Mesenteric fat pad (tissue), 1 donor: ENCODE data around the gene POLR2F. TPM values are rescaled to one million over a fixed set of nuclear protein-coding genes. Genes with fewer than 3 reads are reported as not detected.

ENCODE experiments used
- DNase-seq: peaks from one replicate; pipeline ENCODE4 v3.0.0-alpha.2; 2020; ENCODE audit warnings: low spot score
- total RNA-seq: library from RNA; stranded (reverse); fragmentation: NEBNext Ultra II Directional; extraction: Animal tissue kit (Norgen Biotek cat#: 25700); gene quantifications from one replicate; pipeline ENCODE4 v1.2.1, GENCODE V29; 2021
- donor health status: DM: yes; HTN: yes; CAD: no.

Gene POLR2F
- total RNA-seq, 1 donor from 2014 or later, result 56.9 TPM

DNA sequence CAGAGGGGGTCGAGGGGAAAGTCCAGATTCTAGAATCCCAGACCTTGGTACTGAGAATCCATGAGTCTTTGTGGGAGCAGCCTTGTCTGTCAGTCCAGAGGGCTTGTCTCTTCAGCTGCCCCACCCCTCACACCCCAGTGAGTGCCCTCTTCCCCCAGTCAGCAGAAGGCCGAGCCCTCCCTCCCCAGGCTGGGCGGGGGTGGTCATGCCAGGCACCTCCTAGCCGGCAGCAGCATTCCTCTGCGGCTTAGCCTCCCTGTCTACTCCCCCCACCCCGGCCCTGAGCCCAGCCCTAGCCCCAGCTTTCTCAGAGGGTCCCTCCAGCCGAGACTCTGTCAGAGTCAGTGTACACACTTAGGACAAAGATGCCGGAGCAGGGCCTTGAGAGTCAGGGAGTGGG, 26.3 kb downstream of the POLR2F start:
- DNase-seq, result no peak

DNA sequence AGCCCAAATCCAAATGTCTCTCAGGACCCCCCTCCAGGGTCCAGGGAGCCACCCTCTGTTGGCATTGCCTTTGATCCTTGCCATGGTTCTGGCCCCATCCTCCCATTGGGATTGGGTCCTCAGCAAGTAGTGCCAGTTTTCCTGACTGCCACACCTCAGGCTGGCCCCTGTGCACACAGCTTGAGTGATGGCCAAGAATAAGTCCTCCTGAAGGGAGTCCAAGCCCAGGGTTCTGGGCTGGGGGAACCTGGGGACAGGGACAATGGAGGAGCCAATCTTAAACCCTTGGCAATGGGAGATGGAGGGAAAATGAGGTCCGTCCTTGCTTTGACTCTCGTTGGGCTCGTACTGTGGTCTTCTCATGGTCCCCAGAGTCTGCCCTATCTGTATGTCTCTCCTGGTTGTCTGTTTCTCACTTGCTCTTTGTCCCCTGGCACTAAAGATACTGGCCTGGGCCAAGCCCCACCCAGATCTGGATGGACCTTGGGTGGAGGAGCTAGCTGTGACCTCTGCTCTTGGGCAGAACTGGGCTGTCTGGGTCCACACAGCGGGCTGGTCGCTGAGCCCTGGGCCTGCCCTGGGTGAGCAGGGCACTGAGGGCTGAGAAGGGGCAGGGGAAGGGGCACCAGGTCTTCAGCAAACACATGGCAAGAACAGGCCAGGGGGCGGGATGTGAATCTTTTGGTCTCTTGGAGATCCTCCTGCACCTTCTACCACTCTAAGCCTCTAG, 27.9 kb downstream of the POLR2F start:
- DNase-seq, result no peak

DNA sequence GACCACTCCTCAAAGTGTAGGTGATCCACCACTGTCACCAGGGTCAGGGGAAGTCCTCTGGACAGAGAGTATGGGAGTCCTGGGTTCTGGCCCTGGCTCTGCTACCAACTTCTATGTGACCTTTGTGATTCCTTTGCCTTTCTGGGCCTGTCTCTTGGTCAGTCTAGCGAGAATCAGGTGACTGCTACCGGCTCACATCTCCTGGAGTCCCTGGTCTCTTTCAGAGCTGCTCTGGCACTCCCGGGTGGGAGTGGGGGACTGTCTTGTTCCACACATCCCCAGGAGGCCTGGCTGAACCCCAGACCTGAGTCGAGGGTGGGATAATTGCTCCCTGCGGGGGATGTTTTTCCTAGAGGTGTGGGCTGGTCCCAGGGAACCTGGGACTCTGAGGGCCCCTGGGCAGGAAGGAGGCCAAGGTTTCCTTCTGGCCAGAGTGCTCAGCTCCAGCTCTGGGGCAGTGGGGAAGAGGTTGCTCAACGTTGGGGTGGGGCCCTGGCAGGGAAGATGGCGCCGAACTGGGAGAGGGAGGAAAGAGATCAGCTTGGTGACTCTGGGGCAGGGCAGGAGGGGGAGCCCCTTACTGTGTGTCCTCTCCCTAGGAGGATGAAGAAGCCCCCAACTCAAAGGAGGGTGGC, 28.8 kb downstream of the POLR2F start:
- no peak for DNase-seq

DNA sequence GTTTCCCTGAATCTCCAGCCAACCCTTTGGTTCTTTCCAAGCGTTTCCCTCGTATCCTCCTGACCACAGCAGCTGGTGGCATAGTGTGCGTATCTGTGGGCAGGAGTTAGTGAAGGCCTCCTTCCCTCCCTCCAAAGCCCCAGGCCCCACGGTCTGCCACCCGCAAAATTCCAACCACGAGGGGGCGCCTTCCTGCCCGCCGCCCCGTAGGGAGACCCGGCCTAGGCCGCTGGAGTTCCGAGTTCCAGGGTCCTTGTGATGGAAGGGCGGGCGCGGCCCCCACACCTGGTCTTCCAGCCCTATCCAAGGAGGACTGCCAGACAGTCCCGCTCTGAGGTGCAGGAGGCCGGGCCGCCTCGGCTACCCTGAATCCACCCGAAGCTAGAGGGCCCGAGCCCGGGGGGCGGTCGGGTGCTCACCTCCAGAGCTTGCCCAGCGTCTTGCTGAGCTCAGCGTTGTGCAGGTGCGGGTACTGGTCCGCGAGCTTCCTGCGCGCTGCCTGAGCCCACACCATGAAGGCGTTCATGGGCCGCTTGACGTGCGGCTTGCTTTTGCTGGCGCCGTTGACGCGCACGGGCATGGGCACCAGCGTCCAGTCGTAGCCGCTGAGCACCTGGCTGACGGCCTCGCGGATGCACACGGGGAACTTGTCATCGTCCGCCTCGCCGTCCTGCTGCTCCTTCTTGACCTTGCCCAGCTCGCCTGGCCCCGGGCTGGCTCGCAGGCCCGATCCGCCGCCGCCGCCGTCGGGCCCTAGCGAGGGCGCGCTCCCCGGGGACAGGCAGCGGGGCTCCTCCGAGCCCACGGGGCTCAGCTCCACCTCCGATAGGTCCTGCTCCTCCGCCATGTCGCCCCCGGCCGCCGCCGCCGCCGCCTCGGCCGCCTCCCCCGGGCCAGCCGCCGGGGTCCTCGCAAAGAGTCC, 29.7 kb downstream of the POLR2F start:
- no peak for DNase-seq

DNA sequence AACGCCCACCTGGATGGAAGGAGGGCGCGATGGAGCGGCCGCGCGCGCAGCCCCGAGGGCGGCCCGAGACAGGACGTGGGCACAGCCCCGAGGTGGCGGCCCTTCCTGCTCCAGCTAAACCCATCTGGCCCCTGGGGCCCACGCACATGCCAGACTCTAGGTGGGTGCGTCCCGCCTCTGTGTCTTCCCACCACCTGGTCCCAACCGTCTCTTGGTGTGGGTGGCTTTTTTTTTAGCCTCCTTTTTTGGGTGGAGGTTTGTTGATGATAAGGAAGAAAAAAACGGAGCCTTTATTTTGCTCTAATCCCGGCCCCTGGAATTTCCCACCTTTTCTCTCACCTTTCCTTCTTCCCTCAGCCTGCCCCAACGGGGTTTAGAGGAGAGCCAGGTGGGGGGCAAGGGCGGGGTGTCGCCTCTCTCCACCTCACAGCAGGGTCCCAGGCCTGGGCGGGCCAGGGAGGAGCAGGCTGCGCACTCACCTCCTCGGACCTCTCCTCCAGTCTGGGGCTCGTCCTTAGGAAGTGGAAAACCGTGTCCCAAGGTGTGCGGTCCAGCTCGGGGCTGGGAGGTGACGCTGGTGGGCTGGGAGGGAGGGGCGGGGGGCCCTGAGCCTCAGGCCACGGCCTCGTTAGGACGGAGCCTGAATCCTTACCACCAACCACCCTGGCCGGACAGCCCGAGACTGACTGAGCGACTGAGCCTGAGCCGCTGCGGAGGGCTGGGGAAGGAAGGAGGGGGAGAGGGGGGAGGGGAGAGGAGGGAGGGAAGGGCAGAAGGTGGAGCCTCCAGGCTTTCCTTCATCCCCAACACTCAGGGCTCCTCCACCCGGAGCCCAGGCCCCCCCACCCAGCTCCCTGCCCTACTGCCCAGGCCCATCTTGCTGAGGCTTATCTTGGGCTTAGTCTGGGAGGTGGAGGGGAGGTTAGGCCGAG, 30.6 kb downstream of the POLR2F start, which contains the start of gene SOX10:
Gene SOX10, minus strand, starts transcription at position 696 of the 932 bp plus-strand sequence. CDS start 771 bp downstream, outside the sequence.
- DNase-seq, result no peak

DNA sequence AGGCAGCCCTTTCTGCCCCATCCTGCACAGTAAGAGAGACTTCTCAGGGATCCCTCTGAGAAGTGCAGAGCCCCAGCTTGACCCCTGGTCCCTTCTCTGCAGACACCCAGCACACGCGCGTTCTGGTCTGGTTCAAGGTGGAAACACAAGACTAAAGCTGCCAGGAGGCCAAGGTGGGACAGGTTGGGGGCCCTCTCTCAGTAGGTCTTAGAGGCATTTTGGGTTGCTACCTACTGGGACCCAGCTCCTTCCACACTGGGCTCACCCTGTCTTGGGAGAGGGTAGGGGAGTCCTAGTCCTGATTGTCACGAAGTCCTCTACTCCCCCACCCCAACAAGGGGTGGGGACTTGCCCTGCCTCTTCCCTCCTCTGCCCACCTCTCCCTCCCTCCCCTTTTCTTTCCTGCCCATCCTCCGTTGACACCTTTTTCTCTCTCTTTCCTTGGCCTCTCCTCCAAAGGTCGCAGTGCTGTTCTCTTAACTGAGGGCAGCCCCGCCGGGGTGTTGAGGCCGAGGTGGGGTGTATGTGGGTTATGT, 31.6 kb downstream of the POLR2F start:
- no peak for DNase-seq

DNA sequence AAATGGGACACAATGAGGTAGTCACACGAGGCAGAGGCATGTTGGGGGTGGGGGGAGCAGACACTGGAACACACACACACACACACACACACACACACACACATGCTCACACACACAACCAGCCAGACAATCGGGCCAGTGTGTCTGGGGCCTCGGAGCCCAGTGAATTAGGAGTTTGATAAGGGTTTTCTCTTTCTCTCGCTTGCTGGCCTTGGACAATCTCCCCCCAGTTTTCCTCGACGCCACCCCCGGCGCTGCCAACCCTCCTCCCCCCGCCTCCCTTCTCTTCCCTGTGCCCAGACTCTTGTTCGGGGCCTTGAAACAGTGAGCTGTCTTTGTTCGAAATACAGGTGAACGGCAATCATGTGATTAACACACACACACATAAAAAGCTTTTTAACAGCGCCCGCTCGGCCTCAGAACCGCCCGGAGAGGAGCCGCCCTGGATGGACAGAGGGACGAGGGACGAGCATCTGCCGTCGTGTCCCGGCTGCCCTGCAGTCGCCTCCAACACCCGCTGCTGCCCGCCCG, 32.3 kb downstream of the POLR2F start:
- no peak for DNase-seq

DNA sequence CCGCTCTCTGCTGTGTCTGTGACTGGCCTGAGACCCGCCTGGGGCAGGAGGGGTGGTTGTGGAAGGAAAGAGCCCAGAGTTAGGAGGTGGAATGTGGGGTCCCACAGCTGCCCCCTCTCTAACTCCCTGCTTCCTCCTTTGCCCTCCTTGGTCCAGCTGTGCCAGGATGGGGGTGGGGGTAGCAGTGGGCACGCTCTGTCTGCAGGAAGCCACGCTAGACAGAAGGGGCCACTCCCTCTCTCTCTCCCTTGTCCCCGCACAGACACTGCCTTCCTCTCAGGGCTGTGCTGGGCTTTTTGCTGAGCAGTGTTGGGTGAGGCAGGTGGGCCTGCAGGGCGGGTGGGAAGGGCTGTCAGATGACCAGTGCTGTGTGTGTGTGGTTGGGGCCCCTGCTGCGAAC, 32.9 kb downstream of the POLR2F start:
- DNase-seq, result no peak

DNA sequence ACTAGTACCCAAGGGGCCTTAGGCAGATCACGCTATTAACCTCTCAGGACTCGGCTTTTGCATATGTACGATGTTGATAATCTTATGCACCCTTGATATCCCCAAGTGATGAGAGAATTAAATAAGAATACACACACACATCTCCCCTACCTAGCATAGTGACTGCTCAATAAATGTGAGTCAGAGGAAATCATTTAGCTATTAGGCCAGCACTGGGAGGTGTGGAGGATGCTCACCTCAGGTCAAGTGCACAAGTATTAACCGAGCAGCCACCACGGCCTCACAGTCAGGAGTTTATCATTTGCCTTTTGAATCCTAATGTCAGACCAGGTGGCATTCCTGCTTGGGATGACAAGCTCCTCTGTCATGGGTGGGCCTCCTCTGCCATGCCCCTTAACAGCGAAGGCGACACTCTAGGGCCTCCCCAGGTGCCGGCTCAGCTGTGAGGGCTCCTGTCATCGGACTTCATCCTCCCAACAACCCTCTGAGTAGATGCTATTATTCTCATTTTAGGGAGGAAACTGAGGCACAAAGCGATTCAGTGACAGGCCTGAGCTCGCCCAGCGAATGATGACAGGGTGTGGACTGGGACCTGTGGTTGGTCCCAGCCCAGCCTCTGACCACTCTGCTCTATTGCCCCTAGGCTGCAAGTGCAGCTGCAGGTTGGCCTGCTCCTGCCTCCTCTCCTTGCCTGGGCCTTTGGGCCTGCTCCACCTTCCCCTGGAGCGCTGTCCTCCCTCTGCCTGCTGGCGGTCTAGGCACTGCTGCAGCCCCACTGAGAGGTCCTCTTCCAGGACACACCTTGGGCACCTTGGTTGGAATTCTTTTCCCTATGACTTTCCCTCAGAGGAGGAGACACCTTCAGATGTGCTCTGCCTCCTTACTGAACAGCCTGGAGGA, 35.9 kb downstream of the POLR2F start:
- no peak for DNase-seq

DNA sequence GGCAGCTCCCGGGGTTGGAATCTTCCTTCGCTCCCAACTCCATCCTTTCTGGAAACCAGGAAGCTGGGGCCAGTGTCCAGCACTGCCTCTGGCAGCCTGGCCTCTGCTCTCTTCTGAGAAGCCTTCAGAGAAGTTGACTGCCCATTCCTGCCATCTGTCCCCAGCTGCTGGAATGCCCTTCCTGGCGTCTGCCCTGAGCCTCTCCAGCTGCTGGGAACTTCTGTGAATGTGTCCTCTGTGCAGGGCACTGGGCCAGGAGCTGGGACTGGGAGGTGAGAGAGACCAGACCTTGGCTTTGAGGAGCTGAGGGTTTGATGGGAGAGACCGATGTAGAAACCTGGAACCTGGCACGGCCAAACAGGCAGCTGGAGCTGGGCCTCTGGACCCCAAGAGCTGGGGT, 36.8 kb downstream of the POLR2F start:
- DNase-seq, result no peak

DNA sequence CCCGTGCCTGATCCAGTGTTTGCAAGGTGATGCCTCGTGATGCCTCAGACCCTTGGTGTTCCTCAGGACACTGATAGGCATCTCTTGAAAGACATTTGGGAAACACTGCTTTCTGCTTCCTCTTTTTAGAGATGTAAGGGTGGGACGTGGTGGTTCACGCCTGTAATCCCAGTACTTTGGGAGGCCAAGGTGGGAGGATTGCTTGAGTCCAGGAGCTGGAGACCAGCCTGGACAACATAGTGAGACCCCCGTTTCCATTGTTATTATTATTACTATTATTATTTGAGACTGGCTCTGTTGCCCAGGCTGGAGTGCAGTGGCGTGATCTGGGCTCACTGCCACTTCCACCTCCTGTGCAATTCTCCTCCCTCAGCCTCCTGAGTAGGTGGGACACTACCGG, 37.4 kb downstream of the POLR2F start:
- no peak for DNase-seq

DNA sequence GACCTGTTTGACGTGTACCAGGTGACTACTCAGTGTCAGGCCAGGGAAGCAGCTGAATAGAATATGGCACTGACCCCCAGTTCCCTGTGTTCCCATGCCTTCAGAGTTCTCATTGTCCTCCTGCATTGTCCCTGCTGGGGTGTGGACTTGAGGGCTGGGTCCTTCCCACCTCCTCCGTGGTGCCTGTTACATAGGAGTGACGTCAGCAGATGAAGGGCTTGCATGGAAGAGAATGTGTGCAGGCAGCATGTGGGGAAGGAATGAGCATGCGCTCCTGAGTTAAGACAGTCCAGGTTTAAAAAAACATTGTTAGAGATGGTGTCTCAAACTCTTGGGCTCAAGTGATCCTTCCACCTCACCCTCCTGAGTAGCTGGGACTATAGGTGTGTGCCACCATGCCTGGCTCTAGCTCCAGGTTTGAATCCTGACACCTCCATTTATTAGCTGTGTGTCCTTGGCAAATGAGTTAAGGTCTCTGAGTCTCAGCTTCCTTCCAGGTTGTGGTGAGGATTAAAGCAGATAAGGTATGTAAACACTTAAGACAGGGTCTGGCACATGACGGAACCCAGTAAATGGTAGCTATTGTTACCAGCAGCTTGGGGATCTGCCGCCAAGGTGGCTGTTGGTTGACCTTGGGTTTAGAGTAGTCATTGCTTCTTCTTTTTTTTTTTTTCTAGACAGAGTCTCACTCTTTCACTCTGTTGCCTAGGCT, 38.4 kb downstream of the POLR2F start:
- DNase-seq, result no peak

DNA sequence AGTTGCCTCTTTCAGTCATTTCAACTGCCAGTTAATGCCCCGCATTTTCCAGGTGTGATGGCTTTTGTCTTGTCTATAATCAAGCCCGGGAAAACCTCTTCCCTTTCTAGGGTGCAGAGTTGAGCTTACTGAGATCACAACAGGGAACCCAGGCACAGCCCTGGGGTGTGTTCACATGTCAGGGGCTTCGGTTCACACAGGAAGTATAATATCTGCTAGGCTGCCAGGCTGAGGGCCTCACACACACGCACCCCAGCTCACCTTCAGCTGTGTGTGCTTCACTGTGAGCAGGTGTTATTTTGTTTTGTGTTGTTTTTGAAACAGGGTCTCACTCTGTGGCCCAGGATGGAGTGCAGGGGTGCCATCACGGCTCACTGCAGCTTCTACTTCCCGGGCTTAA, 40.5 kb downstream of the POLR2F start:
- DNase-seq, result no peak

DNA sequence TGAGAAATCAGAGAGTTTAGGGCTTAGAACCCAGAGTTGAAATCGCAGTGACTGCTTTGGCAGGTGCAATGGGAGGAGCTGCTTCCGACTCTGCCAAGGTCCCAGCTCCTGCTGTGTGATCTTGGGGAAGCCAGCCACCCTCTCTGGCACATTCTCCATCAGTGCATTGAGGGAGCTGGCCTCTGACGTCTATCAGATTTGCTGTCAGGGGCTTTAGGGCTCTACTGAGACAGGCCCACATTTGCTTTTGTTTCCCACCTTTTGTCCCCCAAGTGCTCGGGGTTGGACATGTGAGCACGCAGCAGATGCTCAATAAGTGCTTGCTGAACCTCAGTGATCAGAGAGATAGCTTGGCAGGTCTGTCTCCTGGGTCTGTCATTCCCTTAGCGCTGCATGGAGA, 41.5 kb downstream of the POLR2F start:
- no peak for DNase-seq

DNA sequence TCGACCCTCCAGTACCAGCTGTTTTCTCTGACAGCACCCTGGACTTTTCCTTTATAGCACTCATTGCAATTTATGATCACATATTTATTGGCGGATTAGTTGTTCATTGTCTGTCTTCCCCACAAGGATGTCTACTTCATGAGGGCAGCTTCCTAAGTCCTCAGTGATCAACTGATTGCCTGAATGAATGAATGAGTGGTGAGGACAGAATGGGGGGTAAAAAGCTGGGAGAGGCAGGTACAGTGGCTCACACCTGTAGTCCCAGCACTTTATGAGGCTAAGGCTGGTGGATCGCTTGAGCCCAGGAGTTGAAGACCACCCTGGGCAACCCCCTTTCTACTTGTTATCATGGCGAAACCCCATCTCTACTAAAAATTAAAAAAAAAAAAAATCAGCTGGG, 42.0 kb downstream of the POLR2F start:
- DNase-seq, result no peak

DNA sequence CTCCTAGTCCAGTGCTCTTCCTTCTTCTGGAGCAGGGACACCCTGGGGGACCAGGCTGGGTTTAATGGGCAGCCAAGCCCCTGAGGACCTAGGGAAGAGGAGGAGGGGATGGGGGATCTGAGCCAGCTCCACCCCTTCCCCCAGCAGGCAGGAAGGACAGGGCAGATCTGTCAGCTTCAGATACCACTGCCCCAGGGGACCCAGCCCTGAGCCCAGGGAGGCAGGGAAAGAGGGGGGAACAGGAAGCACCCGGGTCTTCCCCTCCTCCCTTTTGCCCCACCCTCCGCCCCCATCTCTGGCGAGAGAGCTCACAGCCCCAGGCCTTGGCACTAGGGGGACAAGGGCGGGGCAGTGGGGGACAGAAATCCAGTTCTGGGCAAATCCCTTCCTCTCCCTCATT, 42.6 kb downstream of the POLR2F start:
- no peak for DNase-seq

DNA sequence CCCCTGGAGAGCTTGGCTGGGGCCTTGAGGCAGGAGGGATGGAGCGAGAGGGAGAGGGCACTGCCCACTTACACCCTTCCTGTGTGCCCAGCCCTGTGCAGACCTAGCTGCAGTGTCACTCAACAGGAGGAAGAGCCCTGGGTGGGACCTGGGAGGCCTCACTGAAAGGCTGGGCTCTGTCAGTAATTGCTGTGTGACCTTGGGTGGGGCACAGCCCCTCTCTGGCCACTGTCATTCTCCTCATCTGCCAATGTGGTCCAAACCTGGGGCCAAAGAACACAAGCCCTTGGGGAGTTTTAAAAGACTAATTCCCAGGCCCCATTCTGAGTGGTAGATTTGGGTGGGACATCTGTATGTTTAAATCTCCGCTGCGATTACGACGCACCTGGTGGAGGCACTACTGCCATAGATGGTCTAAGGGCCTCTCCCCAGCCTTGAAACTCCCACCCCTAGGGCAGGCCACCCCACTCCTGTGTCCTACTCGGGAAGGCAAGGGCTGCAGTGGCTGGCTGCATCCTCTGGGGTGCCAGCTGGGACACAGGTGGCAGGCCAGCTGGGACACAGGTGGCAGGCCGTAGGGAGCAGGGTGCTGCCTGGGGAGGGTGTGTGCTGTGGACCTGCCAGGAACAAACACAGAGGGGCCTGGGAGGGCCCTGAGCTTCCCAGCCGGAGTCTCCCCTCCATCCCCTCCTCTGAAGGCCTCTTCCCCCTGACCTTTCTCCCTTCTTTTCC, 43.2 kb downstream of the POLR2F start:
- DNase-seq, result no peak

DNA sequence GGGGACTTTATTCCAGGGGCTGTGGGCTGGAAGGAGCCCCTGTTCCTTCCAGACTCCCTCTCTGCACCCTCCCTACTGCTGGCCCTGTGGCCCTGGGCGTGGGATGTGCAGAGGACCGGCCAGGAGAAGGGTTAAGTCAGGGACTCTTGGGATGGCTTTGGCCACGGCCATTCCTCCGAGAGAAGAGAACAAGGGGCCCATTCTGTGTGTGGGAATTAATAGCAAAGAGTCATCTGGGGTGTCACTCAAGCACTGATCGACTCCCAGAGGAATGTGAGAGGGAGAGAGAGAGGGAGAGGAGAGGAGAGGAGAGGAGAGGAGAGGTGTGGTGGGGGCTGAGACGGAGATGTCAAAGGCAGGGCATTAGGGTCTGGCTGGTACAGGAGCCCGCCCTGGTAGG, 45.0 kb downstream of the POLR2F start:
- no peak for DNase-seq
